HG02870 (cell line): ENCODE data around the gene RGS19.

Source experiments
- ATAC-seq: cut with Tn5 transposase; IDR thresholded peaks from one replicate; pipeline ENCODE4 v1.9.1; 2021; ENCODE audit warnings: mild to moderate bottlenecking, moderate library complexity; ENCODE audit not compliant: unreplicated experiment

Gene RGS19

DNA sequence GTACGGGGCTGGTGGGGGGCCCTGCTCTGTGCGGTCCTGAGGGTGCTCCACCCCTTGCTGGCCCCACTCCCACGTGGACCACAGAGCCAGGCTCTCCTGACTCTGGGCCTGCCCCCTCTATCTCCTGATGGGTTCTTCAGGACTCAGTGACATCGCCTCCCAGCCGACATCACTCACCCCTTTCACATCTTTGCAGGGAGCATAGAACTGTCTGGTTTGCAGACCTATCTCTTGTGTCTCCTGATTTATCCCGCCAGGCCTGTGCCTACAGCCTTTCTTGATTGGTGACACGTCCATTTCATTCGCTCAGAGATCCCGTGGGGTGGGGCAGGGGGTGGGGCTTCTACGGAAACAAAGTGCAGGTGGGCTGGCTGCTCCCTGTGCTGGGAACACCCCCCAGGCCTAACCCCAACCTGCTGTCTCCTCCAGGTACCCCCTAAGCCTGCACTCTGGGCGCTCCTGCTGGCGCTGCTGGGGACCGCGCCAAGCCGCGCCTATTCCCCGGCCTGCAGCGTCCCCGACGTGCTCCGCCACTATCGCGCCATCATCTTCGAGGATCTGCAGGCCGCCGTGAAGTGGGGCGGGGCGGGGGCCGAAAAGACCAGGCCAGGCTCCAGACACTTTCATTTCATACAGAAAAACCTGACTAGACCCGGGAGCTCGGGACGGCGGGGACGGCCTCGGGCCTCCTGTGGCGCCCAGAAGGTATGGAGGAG lies 41.7 kb downstream of the RGS19 start:
- ATAC-seq = no peak

- ATAC-seq = no peak
These were observed 42.2 kb downstream of the RGS19 start for GRCh38 chr20:64037199-64037497.

- ATAC-seq = no peak
These were observed 42.7 kb downstream of the RGS19 start for GRCh38 chr20:64036346-64037198.

DNA sequence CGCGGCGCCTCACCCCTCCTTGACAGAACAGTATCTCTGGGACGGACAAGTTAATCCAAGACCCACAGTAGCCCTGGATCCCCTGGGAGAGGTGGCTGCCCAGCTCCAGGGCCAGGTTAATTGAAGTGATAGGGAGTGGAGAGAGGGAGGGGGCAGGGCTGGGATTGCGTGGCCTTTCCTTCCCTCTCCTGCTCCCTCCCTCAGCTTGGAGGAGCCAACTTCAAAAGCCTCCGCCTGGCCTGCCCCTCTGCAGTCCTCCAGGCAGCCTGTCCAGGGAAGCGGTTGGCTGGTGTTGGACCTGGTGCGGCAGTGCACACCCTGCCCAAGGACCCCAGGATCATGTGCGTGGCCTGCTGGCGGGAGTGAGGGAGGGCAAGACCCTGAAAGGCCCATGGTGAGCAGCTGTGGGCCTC lies 43.4 kb downstream of the RGS19 start, which contains the start of gene C20orf204:
Gene C20orf204 (plus strand): TSS at position 250 of the 413 bp plus-strand sequence. CDS start 142 bp downstream, at position 392.
- no peak for ATAC-seq

DNA sequence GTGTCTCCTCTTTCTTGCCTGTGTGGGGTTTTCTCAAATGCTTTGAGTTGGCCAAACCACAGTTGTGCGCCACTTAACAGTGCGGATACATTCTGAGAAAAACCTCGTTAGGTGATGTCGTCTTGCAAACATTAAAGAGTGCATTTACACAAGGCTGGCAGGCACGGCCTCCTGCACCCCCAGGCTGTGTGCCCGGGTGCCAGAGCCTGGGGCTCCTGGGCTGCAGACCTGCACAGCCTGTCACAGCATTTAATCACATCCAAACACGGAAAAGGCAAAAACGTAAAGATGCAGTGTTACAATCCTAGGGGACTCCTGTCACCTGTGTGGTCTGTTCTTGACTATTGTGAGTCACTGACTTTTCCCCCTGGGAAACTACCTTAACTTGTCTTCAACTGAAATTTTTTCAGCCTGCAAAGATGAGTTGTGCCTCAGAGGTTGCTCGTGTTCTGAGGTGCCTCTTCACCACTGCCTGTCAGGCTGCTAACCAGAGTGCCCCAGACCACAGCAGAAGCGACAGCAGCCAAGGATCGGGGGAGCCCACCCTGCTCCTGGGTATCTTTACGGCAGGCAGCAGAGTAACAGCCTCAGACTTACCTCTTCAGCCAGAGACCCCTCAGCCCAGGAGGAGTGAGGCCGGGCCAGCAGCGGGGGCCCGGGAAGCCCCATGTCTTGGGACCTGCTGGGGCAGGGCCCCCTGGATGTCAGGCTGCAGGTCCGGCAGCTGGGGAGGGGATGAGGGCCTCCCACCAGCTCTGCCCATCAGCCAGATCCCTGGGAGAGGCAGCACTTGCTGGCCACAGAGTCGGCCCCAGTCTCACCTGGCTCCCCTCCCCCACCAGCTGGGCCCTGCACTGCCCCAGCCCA lies 44.0 kb downstream of the RGS19 start:
- ATAC-seq = no peak

DNA sequence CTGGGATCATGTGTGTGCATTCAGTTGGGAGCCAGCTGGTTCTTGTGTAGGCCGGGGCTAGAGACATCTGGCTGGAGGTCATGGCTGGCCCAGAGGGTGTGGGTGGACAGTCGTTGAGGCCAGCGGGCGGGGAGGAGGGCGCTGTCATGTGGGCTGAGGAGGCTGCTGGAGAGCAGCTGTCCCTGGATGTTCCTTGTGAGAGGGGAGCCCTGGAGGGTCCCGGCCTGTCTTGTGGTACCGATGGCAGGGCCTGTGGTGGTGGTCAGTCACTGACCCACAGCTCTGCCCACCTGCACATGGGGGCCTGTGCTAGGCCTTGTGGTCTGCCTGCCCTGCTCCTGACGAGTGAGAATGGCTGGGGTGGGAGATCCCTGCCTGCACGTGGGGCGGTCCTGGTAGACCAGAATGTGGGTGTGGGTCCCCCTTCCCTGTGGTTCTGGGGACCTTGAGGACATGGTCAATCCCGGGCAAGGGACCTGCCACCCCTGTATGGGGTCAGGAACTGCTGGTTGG lies 45.3 kb downstream of the RGS19 start:
- ATAC-seq = no peak

- ATAC-seq = no peak
These were observed 46.4 kb downstream of the RGS19 start for GRCh38 chr20:64032706-64033624.

DNA sequence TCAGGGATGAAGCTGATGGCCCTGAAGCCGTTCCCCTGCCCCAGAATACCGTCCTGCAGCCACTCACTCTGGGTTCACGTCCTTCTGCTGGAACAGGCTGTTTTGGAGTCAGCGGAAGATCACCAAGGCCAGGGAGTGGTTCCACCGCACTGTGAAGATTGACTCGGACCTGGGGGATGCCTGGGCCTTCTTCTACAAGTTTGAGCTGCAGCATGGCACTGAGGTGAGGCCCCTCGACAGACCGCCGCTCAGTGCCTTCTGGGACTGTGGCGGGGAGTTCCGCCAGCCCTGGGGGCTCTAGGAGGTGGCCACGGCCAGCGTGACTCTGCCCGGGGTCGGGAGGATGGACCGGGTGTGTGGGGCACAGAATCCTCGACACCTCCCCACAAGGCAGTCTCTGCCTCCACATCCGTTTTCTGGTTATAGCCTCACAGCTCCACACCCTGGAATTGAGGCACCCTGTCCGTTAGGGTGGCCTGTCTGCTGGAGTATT lies 47.5 kb downstream of the RGS19 start:
- no peak for ATAC-seq

GRCh38 chr20:64030371-64031134 lies 48.8 kb downstream of the RGS19 start:
- ATAC-seq = no peak

GRCh38 chr20:64029293-64030117 lies 49.8 kb downstream of the RGS19 start:
- ATAC-seq = no peak

DNA sequence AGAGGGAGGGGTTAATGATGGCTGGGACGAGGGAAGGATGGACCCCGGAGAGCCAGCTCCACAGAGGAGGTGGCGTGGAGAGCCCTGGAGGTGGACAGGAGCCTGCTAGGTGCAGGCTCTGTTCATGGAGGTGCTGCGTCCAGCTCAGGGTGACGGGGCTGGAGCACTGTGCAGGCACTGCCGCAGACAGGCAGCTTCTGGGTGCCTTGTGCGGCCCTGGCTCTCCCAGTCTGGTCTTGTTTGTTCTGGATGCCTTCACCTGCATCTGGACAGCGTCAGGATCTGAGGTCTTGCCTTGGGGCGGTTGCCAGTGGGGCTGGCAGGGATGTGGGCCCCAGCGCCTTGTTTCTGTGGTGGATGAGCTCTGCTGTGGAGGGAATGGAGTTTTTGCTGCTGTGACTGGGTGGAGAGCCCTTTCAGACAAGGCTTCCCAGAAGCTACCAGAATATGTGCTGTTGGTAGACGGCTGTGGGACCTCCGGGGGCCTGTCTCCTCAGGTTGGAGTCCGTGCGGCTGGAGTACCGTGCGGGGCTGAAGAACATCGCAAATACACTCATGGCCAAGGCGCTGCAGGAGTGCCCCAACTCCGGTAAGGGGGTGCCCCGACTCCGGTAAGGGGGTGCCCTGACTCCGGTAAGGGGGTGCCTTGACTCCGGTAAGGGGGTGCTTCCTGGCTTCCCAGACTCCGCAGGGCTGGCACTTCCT lies 51.2 kb downstream of the RGS19 start:
- ATAC-seq = no peak

GRCh38 chr20:64025826-64026412 lies 53.4 kb downstream of the RGS19 start:
- ATAC-seq = no peak

DNA sequence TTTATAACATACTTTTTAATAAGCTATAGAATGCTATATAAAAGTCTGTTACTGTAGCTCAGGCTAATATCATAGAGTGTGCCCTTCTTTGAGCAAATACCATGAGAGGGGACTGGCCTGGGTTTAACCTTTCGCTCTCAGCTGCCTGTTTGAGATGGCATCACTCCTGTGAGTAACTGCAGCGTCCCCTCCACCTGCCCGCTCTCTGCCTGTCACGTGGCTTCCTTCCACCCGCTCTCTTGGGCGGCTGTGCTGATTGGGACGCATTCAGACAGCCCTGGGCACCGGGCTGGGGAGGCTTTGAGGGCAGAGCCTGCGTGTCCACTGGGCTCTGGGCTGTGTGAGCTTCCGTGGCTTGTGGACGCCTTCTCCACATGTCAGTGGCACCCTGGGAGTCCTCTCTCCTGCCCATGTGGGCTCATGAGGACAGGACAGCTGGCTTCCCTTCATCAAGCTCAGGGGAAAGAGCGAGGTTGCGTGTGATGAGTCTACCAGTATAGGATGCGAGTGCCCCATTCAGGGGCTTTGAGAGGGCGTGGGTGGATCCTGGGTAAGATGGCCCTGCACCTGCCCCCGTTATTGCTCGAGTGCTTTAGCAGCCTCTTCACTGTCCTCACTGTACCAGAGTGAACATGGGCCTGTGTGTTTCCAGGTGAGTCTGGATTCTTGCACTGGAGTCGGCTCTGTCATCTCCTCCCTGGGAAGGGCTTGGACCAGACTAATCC lies 54.1 kb downstream of the RGS19 start:
- no peak for ATAC-seq

- no peak for ATAC-seq
These were observed 55.0 kb downstream of the RGS19 start for GRCh38 chr20:64024141-64024990.

GRCh38 chr20:64023361-64024140 lies 55.8 kb downstream of the RGS19 start:
- no peak for ATAC-seq
